ENCODE measurements around the gene CD59. TPM values are rescaled to one million over a fixed set of nuclear protein-coding genes. Genes with fewer than 3 reads are reported as not detected.

Gene CD59
- total RNA-seq, 1 experiment from 2014 or later: 1,281 TPM

DNA sequence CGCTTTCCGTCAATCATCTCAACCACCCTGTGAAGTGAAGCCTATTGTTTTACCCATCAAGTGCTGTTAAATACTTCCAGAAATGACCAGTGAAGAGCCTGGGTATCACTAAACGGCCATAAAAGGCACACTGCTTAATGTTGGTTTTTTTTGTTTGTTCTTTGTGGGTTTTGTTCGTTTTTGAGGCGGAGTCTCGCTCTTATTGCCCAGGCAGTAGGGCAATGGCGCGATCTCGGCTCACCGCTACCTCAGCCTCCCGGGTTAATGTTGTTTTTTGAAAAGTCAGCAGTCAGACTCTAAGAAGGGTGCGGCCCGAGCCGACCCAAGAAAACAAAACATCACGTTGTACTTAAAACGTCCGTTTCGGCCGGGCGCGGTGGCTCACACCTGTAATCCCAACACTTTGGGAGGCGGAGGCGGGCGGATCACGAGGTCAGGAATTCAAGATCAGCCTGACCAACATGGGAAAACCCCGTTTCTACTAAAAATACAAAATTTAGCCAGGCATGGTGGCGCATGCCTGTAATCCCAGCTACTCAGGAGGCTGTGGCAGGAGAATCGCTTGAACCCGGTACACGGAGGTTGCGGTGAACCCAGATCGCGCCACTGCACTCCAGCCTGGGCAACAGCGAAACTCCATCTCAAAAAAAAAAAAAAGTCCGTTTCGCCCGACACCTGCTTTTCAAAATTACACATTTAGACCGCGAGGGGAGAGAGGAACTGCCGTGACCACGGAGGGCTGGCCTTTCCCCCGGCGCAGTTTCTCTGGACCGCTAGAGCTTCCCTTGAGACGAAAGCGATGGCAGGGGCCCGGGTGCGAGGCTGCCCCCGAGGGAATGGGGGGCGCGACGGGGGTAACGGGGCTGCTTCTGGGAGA lies 714 bp downstream of the CD59 start:
- H3K4me1 Mint-ChIP-seq (ENCODE audit: low read depth, unreplicated experiment): peaks cover 51% of the 10 kb centered on the region
- intact Hi-C loops (cut with micrococcal nuclease; ENCODE audit: unreplicated experiment): loop anchor here (2.0 kb wide), 1 partner anchor 43 kb away; no protein-coding TSS in a partner anchor

GRCh38 chr11:33734441-33735270 lies 1.6 kb downstream of the CD59 start:
- Mint-ChIP-seq H3K36me3 (ENCODE audit: insufficient read depth, unreplicated experiment) (peaks cover 71% of the 10 kb centered on the region), H3K27me3 (ENCODE audit: unreplicated experiment) (no peaks in the 10 kb centered on the region), H3K4me3 (ENCODE audit: low read depth, unreplicated experiment) (peak overlapping the region; percentile 77), H3K27ac (ENCODE audit: unreplicated experiment) (peak overlapping the region; percentile 58), H3K4me1 (ENCODE audit: low read depth, unreplicated experiment) (peaks cover 55% of the 10 kb centered on the region), H3K9me3 (ENCODE audit: low read depth, unreplicated experiment) (peaks cover 2% of the 10 kb centered on the region)
- BruUV-seq (replicated peaks): TSS peak; percentile 52
- TF ChIP-seq, protein P1, sequence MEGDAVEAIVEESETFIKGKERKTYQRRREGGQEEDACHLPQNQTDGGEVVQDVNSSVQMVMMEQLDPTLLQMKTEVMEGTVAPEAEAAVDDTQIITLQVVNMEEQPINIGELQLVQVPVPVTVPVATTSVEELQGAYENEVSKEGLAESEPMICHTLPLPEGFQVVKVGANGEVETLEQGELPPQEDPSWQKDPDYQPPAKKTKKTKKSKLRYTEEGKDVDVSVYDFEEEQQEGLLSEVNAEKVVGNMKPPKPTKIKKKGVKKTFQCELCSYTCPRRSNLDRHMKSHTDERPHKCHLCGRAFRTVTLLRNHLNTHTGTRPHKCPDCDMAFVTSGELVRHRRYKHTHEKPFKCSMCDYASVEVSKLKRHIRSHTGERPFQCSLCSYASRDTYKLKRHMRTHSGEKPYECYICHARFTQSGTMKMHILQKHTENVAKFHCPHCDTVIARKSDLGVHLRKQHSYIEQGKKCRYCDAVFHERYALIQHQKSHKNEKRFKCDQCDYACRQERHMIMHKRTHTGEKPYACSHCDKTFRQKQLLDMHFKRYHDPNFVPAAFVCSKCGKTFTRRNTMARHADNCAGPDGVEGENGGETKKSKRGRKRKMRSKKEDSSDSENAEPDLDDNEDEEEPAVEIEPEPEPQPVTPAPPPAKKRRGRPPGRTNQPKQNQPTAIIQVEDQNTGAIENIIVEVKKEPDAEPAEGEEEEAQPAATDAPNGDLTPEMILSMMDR (IDR thresholded peaks at IDR 0.05; ENCODE audit: unreplicated experiment): no peak
- peak; percentile 60 for DNase-seq
- CTCF ChIA-PET: interaction anchor here (0.6 to 3.5 kb wide), 7 partner anchors 8 to 43 kb away, joined by 3 to 15 read pairs (median 4); no protein-coding TSS in a partner anchor
- intact Hi-C loops (cut with micrococcal nuclease; ENCODE audit: unreplicated experiment): loop anchor here (2.0 kb wide), 1 partner anchor 42 kb away; no protein-coding TSS in a partner anchor

More for the DNA sequence above, 714 bp downstream of the CD59 start:
- H3K4me3 Mint-ChIP-seq (ENCODE audit: low read depth, unreplicated experiment): peak overlapping the region; percentile 77
- no peak for DNase-seq
- CTCF ChIA-PET: interaction anchor here (0.6 to 3.5 kb wide), 4 partner anchors 19 to 237 kb away, joined by 3 to 15 read pairs (median 6); no protein-coding TSS in a partner anchor
- peaks cover 64% of the 10 kb centered on the region for H3K36me3 Mint-ChIP-seq (ENCODE audit: insufficient read depth, unreplicated experiment)
- peak overlapping the region; percentile 58 for H3K27ac Mint-ChIP-seq (ENCODE audit: unreplicated experiment)
- BruUV-seq (replicated peaks): no TSS peak
- H3K9me3 Mint-ChIP-seq (ENCODE audit: low read depth, unreplicated experiment): peaks cover 2% of the 10 kb centered on the region
- TF ChIP-seq, protein P1 (IDR thresholded peaks at IDR 0.05; ENCODE audit: unreplicated experiment): no peak
- H3K27me3 Mint-ChIP-seq (ENCODE audit: unreplicated experiment): no peaks in the 10 kb centered on the region

- BruUV-seq (replicated peaks): no TSS peak
- no peaks in the 10 kb centered on the region for H3K27me3 Mint-ChIP-seq (ENCODE audit: unreplicated experiment)
- DNase-seq: no peak
- H3K9me3 Mint-ChIP-seq (ENCODE audit: low read depth, unreplicated experiment): no peaks in the 10 kb centered on the region
- H3K27ac Mint-ChIP-seq (ENCODE audit: unreplicated experiment): peak overlapping the region; percentile 58
- peak overlapping the region; percentile 77 for H3K4me3 Mint-ChIP-seq (ENCODE audit: low read depth, unreplicated experiment)
- peaks cover 54% of the 10 kb centered on the region for H3K4me1 Mint-ChIP-seq (ENCODE audit: low read depth, unreplicated experiment)
- H3K36me3 Mint-ChIP-seq (ENCODE audit: insufficient read depth, unreplicated experiment): peaks cover 78% of the 10 kb centered on the region
- intact Hi-C loops (cut with micrococcal nuclease; ENCODE audit: unreplicated experiment): loop anchor here (2.0 kb wide), 1 partner anchor 41 kb away; no protein-coding TSS in a partner anchor
- TF ChIP-seq, protein P1 (IDR thresholded peaks at IDR 0.05; ENCODE audit: unreplicated experiment): no peak
- CTCF ChIA-PET: interaction anchor here (0.6 to 3.5 kb wide), 7 partner anchors 9 to 42 kb away, joined by 3 to 15 read pairs (median 4); no protein-coding TSS in a partner anchor
Observed at GRCh38 chr11:33733980-33734379, 2.2 kb downstream of the CD59 start.
